Measurements from ENCODE around the gene NFKB2. TPM values are rescaled to one million over a fixed set of nuclear protein-coding genes. Genes with fewer than 3 reads are reported as not detected.

NFKB2 gene
- total RNA-seq, 1 donor from 2014 or later: 30.9 TPM

- Histone ChIP-seq H3K4me3 (peak overlapping the region; percentile 88), H3K9me3 (no peaks in the 10 kb centered on the region), H3K4me1 (peaks cover 35% of the 10 kb centered on the region), H3K36me3 (peaks cover 22% of the 10 kb centered on the region), H3K27me3 (ENCODE audit: low read depth) (peaks cover 2% of the 10 kb centered on the region), H3K27ac (peak overlapping the region; percentile 91)
- DNase-seq (no peak), ATAC-seq (no peak)
- TF ChIP-seq, protein P1, sequence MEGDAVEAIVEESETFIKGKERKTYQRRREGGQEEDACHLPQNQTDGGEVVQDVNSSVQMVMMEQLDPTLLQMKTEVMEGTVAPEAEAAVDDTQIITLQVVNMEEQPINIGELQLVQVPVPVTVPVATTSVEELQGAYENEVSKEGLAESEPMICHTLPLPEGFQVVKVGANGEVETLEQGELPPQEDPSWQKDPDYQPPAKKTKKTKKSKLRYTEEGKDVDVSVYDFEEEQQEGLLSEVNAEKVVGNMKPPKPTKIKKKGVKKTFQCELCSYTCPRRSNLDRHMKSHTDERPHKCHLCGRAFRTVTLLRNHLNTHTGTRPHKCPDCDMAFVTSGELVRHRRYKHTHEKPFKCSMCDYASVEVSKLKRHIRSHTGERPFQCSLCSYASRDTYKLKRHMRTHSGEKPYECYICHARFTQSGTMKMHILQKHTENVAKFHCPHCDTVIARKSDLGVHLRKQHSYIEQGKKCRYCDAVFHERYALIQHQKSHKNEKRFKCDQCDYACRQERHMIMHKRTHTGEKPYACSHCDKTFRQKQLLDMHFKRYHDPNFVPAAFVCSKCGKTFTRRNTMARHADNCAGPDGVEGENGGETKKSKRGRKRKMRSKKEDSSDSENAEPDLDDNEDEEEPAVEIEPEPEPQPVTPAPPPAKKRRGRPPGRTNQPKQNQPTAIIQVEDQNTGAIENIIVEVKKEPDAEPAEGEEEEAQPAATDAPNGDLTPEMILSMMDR (IDR thresholded peaks at IDR 0.05): no peak
- intact Hi-C loops (cut with DNase I): no loop called here
Measured at GRCh38 chr10:102423372-102423968, 28.0 kb downstream of the NFKB2 start.

- Histone ChIP-seq H3K4me1 (peaks cover 29% of the 10 kb centered on the region), H3K27ac (no peak overlapping the region), H3K9me3 (no peaks in the 10 kb centered on the region), H3K4me3 (no peak overlapping the region), H3K27me3 (ENCODE audit: low read depth) (no peaks in the 10 kb centered on the region), H3K36me3 (peaks cover 22% of the 10 kb centered on the region)
- intact Hi-C loops (cut with DNase I): no loop called here
- TF ChIP-seq, protein P1 (IDR thresholded peaks at IDR 0.05): no peak
- no peak for ATAC-seq
- no peak for DNase-seq
Measured at GRCh38 chr10:102424145-102424544, 28.6 kb downstream of the NFKB2 start.

- intact Hi-C loops (cut with DNase I): no loop called here
- H3K9me3 ChIP-seq: no peaks in the 10 kb centered on the region
- no peaks in the 10 kb centered on the region for H3K27me3 ChIP-seq (ENCODE audit: low read depth)
- ATAC-seq (no peak), DNase-seq (no peak)
- H3K4me1 ChIP-seq: peaks cover 22% of the 10 kb centered on the region
- peaks cover 22% of the 10 kb centered on the region for H3K36me3 ChIP-seq
- H3K4me3 ChIP-seq: no peak overlapping the region
- TF ChIP-seq, protein P1 (IDR thresholded peaks at IDR 0.05): no peak
- H3K27ac ChIP-seq: no peak overlapping the region
Measured at GRCh38 chr10:102424916-102425315, 29.4 kb downstream of the NFKB2 start.

DNA sequence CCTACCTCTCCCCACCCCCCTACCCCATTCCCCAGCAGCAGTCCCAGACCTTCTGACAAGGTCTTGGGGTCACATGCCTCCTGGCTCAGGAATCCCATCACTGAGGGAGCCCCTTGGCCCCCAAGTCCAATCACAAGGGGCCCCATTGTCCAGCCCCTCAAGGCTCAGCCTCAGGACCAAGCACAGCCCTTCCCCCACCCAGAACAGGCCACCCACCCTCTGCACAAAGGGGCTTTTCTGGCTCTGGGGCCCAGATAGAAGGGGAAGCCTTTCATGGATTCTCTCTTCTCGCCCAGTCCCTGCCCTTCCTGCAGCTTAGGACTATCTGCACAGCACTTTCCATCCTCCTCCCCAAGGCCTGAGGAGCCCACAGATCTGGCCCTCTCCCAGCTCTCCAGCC is 29.9 kb downstream of the NFKB2 start:
- no peaks in the 10 kb centered on the region for H3K9me3 ChIP-seq
- intact Hi-C loops (cut with DNase I): no loop called here
- H3K27ac ChIP-seq: no peak overlapping the region
- DNase-seq: no peak
- ATAC-seq: no peak
- peaks cover 16% of the 10 kb centered on the region for H3K4me1 ChIP-seq
- TF ChIP-seq, protein P1 (IDR thresholded peaks at IDR 0.05): no peak
- peaks cover 22% of the 10 kb centered on the region for H3K36me3 ChIP-seq
- no peaks in the 10 kb centered on the region for H3K27me3 ChIP-seq (ENCODE audit: low read depth)
- H3K4me3 ChIP-seq: no peak overlapping the region

- no peaks in the 10 kb centered on the region for H3K9me3 ChIP-seq
- intact Hi-C loops (cut with DNase I): no loop called here
- peaks cover 21% of the 10 kb centered on the region for H3K4me1 ChIP-seq
- H3K36me3 ChIP-seq: peaks cover 22% of the 10 kb centered on the region
- TF ChIP-seq, protein P1 (IDR thresholded peaks at IDR 0.05): no peak
- ATAC-seq: no peak
- H3K27me3 ChIP-seq (ENCODE audit: low read depth): no peaks in the 10 kb centered on the region
- no peak overlapping the region for H3K27ac ChIP-seq
- no peak overlapping the region for H3K4me3 ChIP-seq
- DNase-seq: no peak
Measured at GRCh38 chr10:102426803-102427287, 31.3 kb downstream of the NFKB2 start.
